ENCODE results near the gene SORCS1. TPM values are rescaled to one million over a fixed set of nuclear protein-coding genes. Genes with fewer than 3 reads are reported as not detected.

Gene SORCS1
- total RNA-seq, 1 experiment from 2014 or later = not detected

GRCh38 chr10:106694696-106695095 lies 469.8 kb downstream of the SORCS1 start:
- RAD21 ChIA-PET (ENCODE audit: low non-redundant PET in 1 of 2, low total read pairs in 2 of 2, uncharacterized antibody in 2 of 2, unreplicated experiment in 2 of 2) = no interaction called here
- intact Hi-C loops (cut with micrococcal nuclease) = no loop called here
- POLR2A ChIA-PET = no interaction called here
- no peak overlapping the region for H3K4me2 ChIP-seq (ENCODE audit: low read length)
- TF ChIP-seq CBX3 (IDR thresholded peaks at IDR 0.05; ENCODE audit: low read depth) = no peak
- TF ChIP-seq, protein P1, sequence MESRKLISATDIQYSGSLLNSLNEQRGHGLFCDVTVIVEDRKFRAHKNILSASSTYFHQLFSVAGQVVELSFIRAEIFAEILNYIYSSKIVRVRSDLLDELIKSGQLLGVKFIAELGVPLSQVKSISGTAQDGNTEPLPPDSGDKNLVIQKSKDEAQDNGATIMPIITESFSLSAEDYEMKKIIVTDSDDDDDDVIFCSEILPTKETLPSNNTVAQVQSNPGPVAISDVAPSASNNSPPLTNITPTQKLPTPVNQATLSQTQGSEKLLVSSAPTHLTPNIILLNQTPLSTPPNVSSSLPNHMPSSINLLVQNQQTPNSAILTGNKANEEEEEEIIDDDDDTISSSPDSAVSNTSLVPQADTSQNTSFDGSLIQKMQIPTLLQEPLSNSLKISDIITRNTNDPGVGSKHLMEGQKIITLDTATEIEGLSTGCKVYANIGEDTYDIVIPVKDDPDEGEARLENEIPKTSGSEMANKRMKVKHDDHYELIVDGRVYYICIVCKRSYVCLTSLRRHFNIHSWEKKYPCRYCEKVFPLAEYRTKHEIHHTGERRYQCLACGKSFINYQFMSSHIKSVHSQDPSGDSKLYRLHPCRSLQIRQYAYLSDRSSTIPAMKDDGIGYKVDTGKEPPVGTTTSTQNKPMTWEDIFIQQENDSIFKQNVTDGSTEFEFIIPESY (IDR thresholded peaks at IDR 0.05; ENCODE audit: extremely low read depth, insufficient replicate concordance, low read length) = no peak
- TF ChIP-seq EGR1 (IDR thresholded peaks at IDR 0.05; ENCODE audit: low read depth) = no peak
- no peaks in the 10 kb centered on the region for H3K36me3 ChIP-seq (ENCODE audit: control insufficient read depth in 1 of 2, insufficient read depth in 2 of 2, low read length in 2 of 2)
- H3K4me1 ChIP-seq (ENCODE audit: control insufficient read depth in 1 of 2, insufficient read depth in 2 of 2, low read length in 2 of 2) = no peaks in the 10 kb centered on the region
- no peaks in the 10 kb centered on the region for H3K79me2 ChIP-seq (ENCODE audit: insufficient read depth, low read length)
- H3K9me3 ChIP-seq (ENCODE audit: control insufficient read depth in 1 of 2, insufficient read depth in 1 of 2, low read depth in 1 of 2, low read length in 2 of 2) = peaks cover 34 to 48% of the 10 kb centered on the region in 2 experiments; a peak in 3 of 4 replicates
- H3K4me3 ChIP-seq (replicated peaks in 1 of 2; ENCODE audit: low read depth in 1 of 2, low read length in 2 of 2) = no peak overlapping the region
- no peak overlapping the region for H2AFZ ChIP-seq (ENCODE audit: low read depth, low read length, poor library complexity, severe bottlenecking)
- H3K27ac ChIP-seq (ENCODE audit: low read depth, low read length) = no peak overlapping the region
- H4K20me1 ChIP-seq (ENCODE audit: insufficient read depth) = no peaks in the 10 kb centered on the region
- H3K9ac ChIP-seq (ENCODE audit: low read length) = no peak overlapping the region
- DNase-seq (ENCODE audit: low read depth, low spot score) = no peak
- CTCF ChIA-PET = no interaction called here
- no TSS peak for BruUV-seq (replicated peaks)
- no peak for ATAC-seq
- H3K9me2 ChIP-seq (ENCODE audit: insufficient read depth) = no peaks in the 10 kb centered on the region
- no peaks in the 10 kb centered on the region for H3K27me3 ChIP-seq (ENCODE audit: insufficient read depth, low read length)

- no TSS peak for BruUV-seq (replicated peaks)
- no peaks in the 10 kb centered on the region for H3K27me3 ChIP-seq (ENCODE audit: insufficient read depth, low read length)
- no peak overlapping the region for H3K9ac ChIP-seq (ENCODE audit: low read length)
- H3K9me3 ChIP-seq (ENCODE audit: control insufficient read depth in 1 of 2, insufficient read depth in 1 of 2, low read depth in 1 of 2, low read length in 2 of 2) = peaks cover 24 to 41% of the 10 kb centered on the region in 2 experiments; a peak in 2 of 4 replicates
- ATAC-seq (no peak), DNase-seq (ENCODE audit: low read depth, low spot score) (no peak)
- H3K27ac ChIP-seq (ENCODE audit: low read depth, low read length) = no peak overlapping the region
- H3K36me3 ChIP-seq (ENCODE audit: control insufficient read depth in 1 of 2, insufficient read depth in 2 of 2, low read length in 2 of 2) = no peaks in the 10 kb centered on the region
- no peak overlapping the region for H3K4me2 ChIP-seq (ENCODE audit: low read length)
- no peaks in the 10 kb centered on the region for H3K79me2 ChIP-seq (ENCODE audit: insufficient read depth, low read length)
- POLR2A ChIA-PET = no interaction called here
- CTCF ChIA-PET = no interaction called here
- intact Hi-C loops (cut with micrococcal nuclease) = no loop called here
- H3K9me2 ChIP-seq (ENCODE audit: insufficient read depth) = no peaks in the 10 kb centered on the region
- no peak overlapping the region for H3K4me3 ChIP-seq (replicated peaks in 1 of 2; ENCODE audit: low read depth in 1 of 2, low read length in 2 of 2)
- no peak overlapping the region for H2AFZ ChIP-seq (ENCODE audit: low read depth, low read length, poor library complexity, severe bottlenecking)
- H3K4me1 ChIP-seq (ENCODE audit: control insufficient read depth in 1 of 2, insufficient read depth in 2 of 2, low read length in 2 of 2) = no peaks in the 10 kb centered on the region
- no peaks in the 10 kb centered on the region for H4K20me1 ChIP-seq (ENCODE audit: insufficient read depth)
- RAD21 ChIA-PET (ENCODE audit: low non-redundant PET in 1 of 2, low total read pairs in 2 of 2, uncharacterized antibody in 2 of 2, unreplicated experiment in 2 of 2) = no interaction called here
- TF ChIP-seq, protein P2, sequence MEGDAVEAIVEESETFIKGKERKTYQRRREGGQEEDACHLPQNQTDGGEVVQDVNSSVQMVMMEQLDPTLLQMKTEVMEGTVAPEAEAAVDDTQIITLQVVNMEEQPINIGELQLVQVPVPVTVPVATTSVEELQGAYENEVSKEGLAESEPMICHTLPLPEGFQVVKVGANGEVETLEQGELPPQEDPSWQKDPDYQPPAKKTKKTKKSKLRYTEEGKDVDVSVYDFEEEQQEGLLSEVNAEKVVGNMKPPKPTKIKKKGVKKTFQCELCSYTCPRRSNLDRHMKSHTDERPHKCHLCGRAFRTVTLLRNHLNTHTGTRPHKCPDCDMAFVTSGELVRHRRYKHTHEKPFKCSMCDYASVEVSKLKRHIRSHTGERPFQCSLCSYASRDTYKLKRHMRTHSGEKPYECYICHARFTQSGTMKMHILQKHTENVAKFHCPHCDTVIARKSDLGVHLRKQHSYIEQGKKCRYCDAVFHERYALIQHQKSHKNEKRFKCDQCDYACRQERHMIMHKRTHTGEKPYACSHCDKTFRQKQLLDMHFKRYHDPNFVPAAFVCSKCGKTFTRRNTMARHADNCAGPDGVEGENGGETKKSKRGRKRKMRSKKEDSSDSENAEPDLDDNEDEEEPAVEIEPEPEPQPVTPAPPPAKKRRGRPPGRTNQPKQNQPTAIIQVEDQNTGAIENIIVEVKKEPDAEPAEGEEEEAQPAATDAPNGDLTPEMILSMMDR (IDR thresholded peaks at IDR 0.05 in 2 of 3, conservative IDR thresholded peaks at IDR 0.05 in 1 of 3; ENCODE audit: borderline replicate concordance in 1 of 3, insufficient read depth in 1 of 3, low read depth in 2 of 3, low read length in 2 of 3) = no peak
- no peak for TF ChIP-seq EGR1 (IDR thresholded peaks at IDR 0.05; ENCODE audit: low read depth)
- TF ChIP-seq EZH2phosphoT487 (IDR thresholded peaks at IDR 0.05; ENCODE audit: borderline replicate concordance) = no peak
- TF ChIP-seq REST (IDR thresholded peaks at IDR 0.05; ENCODE audit: low read depth) = no peak
- no peak for TF ChIP-seq CEBPB (IDR thresholded peaks at IDR 0.05; ENCODE audit: low read depth)
- TF ChIP-seq EZH2 (IDR thresholded peaks at IDR 0.05) = no peak
- no peak for TF ChIP-seq SP1 (IDR thresholded peaks at IDR 0.05; ENCODE audit: low read depth)
- no peak for TF ChIP-seq FOSL1 (IDR thresholded peaks at IDR 0.05; ENCODE audit: low read depth)
- TF ChIP-seq ELF1 (IDR thresholded peaks at IDR 0.05; ENCODE audit: borderline replicate concordance, low read depth) = no peak
- TF ChIP-seq YY1 (IDR thresholded peaks at IDR 0.05; ENCODE audit: extremely low read depth, insufficient replicate concordance, low read depth, low read length) = no peak
Observed at GRCh38 chr10:106682175-106682574, 482.3 kb downstream of the SORCS1 start.

Measured in HCT116 (cell line).